ENCODE measurements around the gene NT5E. TPM values are rescaled to one million over a fixed set of nuclear protein-coding genes. Genes with fewer than 3 reads are reported as not detected.

Gene NT5E
- total and polyA plus RNA-seq, 2 of the 13 experiments (the other 11 are each of a cell fraction or from before 2014, with no cell fraction given): 9.5 to 33.0 TPM

GRCh38 chr6:85431271-85431670 lies 18.6 kb upstream of the NT5E start:
- ChIA-PET CTCF (ENCODE audit: low intra/inter-chr PET ratio, low total read pairs) (no interaction called here), POLR2A (no interaction called here)
- FAIRE-seq (no peak), ATAC-seq (no peak), DNase-seq (ENCODE audit: low spot score) (no peak)
- intact Hi-C loops (cut with micrococcal nuclease; ENCODE audit: unreplicated experiment): no loop called here
- Histone ChIP-seq H2AFZ (ENCODE audit: low read length) (no peak overlapping the region), H3K4me2 (ENCODE audit: low read depth, low read length) (no peak overlapping the region), H4K20me1 (ENCODE audit: insufficient read depth, low read length) (no peaks in the 10 kb centered on the region), H3K27ac (ENCODE audit: extremely low read length, insufficient read depth, low read length) (no peak overlapping the region), H3K9me3 (ENCODE audit: low read length) (no peaks in the 10 kb centered on the region), H3K4me3 (replicated peaks in 1 of 3; ENCODE audit: insufficient read depth in 1 of 3, low read depth in 2 of 3, low read length in 3 of 3) (no peak overlapping the region), H3K9ac (ENCODE audit: insufficient read depth, low read depth, low read length) (no peak overlapping the region), H3K27me3 (ENCODE audit: control insufficient read depth in 1 of 2, insufficient read depth in 2 of 2, low read length in 2 of 2) (no peaks in the 10 kb centered on the region), H3K4me1 (ENCODE audit: insufficient read depth, low read length) (peaks cover 17% of the 10 kb centered on the region; the same call in 1 of the 2 replicates), H3K36me3 (replicated peaks in 1 of 2; ENCODE audit: control insufficient read depth in 1 of 2, insufficient read depth in 2 of 2, low read length in 2 of 2) (no peaks in the 10 kb centered on the region), H3K79me2 (ENCODE audit: insufficient read depth, low read length) (no peaks in the 10 kb centered on the region)
- 1% methylated on average over 3 of the region's 3 CpGs for WGBS (ENCODE audit: low lambda C conversion rate)
- no TSS peak for BruUV-seq (replicated peaks)
- in situ Hi-C loops (cut with HindIII; ENCODE audit: extremely low pct_ligation_motif_present, low pct_unique_long_range_greater_than_20kb): no loop called here
- TF ChIP-seq, protein P1, sequence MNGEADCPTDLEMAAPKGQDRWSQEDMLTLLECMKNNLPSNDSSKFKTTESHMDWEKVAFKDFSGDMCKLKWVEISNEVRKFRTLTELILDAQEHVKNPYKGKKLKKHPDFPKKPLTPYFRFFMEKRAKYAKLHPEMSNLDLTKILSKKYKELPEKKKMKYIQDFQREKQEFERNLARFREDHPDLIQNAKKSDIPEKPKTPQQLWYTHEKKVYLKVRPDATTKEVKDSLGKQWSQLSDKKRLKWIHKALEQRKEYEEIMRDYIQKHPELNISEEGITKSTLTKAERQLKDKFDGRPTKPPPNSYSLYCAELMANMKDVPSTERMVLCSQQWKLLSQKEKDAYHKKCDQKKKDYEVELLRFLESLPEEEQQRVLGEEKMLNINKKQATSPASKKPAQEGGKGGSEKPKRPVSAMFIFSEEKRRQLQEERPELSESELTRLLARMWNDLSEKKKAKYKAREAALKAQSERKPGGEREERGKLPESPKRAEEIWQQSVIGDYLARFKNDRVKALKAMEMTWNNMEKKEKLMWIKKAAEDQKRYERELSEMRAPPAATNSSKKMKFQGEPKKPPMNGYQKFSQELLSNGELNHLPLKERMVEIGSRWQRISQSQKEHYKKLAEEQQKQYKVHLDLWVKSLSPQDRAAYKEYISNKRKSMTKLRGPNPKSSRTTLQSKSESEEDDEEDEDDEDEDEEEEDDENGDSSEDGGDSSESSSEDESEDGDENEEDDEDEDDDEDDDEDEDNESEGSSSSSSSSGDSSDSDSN (CRISPR knock-in tag; IDR thresholded peaks at IDR 0.05): no peak
- no peak for TF ChIP-seq ETV5 (CRISPR knock-in tag; IDR thresholded peaks at IDR 0.05; ENCODE audit: borderline replicate concordance)
- no peak for TF ChIP-seq HIC2 (CRISPR knock-in tag; IDR thresholded peaks at IDR 0.05; ENCODE audit: low read depth)
- no peak for TF ChIP-seq ZNF629 (CRISPR knock-in tag; conservative IDR thresholded peaks at IDR 0.05)
- no peak for TF ChIP-seq ZBTB8A (CRISPR knock-in tag; IDR thresholded peaks at IDR 0.05; ENCODE audit: borderline replicate concordance, low read depth)
- TF ChIP-seq GPN1 (CRISPR knock-in tag; IDR thresholded peaks at IDR 0.05; ENCODE audit: borderline replicate concordance): no peak
- no peak for TF ChIP-seq FOXP1 (IDR thresholded peaks at IDR 0.05)
- TF ChIP-seq FOXP1 (CRISPR knock-in tag; IDR thresholded peaks at IDR 0.05): no peak
- TF ChIP-seq, protein P2, sequence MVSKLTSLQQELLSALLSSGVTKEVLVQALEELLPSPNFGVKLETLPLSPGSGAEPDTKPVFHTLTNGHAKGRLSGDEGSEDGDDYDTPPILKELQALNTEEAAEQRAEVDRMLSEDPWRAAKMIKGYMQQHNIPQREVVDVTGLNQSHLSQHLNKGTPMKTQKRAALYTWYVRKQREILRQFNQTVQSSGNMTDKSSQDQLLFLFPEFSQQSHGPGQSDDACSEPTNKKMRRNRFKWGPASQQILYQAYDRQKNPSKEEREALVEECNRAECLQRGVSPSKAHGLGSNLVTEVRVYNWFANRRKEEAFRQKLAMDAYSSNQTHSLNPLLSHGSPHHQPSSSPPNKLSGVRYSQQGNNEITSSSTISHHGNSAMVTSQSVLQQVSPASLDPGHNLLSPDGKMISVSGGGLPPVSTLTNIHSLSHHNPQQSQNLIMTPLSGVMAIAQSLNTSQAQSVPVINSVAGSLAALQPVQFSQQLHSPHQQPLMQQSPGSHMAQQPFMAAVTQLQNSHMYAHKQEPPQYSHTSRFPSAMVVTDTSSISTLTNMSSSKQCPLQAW (CRISPR knock-in tag; IDR thresholded peaks at IDR 0.05): no peak
- TF ChIP-seq SRY (CRISPR knock-in tag; IDR thresholded peaks at IDR 0.05): no peak
- TF ChIP-seq ASH2L (IDR thresholded peaks at IDR 0.05; ENCODE audit: insufficient read length, low read depth, low read length): no peak

All from HepG2 (cell line).